ENCODE results near the gene ITCH. TPM values are rescaled to one million over a fixed set of nuclear protein-coding genes. Genes with fewer than 3 reads are reported as not detected.

The ITCH gene
- total and polyA plus RNA-seq, 9 of the 15 experiments (the other 6 are each of a cell fraction or from before 2014, with no cell fraction given): 7.5 to 53.0 (median 22.9) TPM

GRCh38 chr20:34549929-34550305 is 186.8 kb downstream of the ITCH start:
- BruUV-seq (replicated peaks): no TSS peak
- CTCF ChIA-PET (ENCODE audit: low intra/inter-chr PET ratio): no interaction called here

More at GRCh38 chr20:34549929-34550305, 186.8 kb downstream of the ITCH start:
- ATAC-seq: no peak
- Histone ChIP-seq H3K27me3 (ENCODE audit: control insufficient read depth in 2 of 2, insufficient read depth in 2 of 2, low read length in 2 of 2) (no peaks in the 10 kb centered on the region; a peak in 1 of 5 replicates), H3K27ac (ENCODE audit: extremely low read depth, low read depth, low read length) (no peak overlapping the region), H3K36me3 (ENCODE audit: control insufficient read depth, insufficient read depth, low read length) (no peaks in the 10 kb centered on the region), H3K79me2 (ENCODE audit: control insufficient read depth, insufficient read depth, low read length) (no peaks in the 10 kb centered on the region), H2AFZ (ENCODE audit: low read depth, low read length) (no peak overlapping the region), H3K4me3 (no peak overlapping the region), H3K4me1 (replicated peaks in 1 of 2; ENCODE audit: control insufficient read depth in 2 of 2, insufficient read depth in 2 of 2, low read length in 2 of 2) (peaks cover 10 to 20% of the 10 kb centered on the region in 2 experiments; a peak in 4 of 5 replicates), H4K20me1 (replicated peaks; ENCODE audit: control insufficient read depth, insufficient read depth, low read length) (no peaks in the 10 kb centered on the region), H3K9ac (ENCODE audit: insufficient read depth in 1 of 2, low read depth in 2 of 2, low read length in 2 of 2) (peak overlapping the region in 1 of 2 experiments; percentile 49; a peak in 1 of 4 replicates), H3K4me2 (ENCODE audit: insufficient read depth, low read length) (no peak overlapping the region), H3K9me3 (replicated peaks; ENCODE audit: control insufficient read depth, insufficient read depth, low read depth, low read length) (no peaks in the 10 kb centered on the region), H3K9me1 (ENCODE audit: control insufficient read depth, insufficient read depth, low read length) (peaks cover 10% of the 10 kb centered on the region)
- intact Hi-C loops (cut with micrococcal nuclease) (no loop called here), in situ Hi-C loops (cut with MboI) (no loop called here)
- POLR2A ChIA-PET: no interaction called here
- no peak for DNase-seq (ENCODE audit: extremely low read depth in 1 of 4, low spot score in 3 of 4)
- no peak for FAIRE-seq
- TF ChIP-seq, protein P1, sequence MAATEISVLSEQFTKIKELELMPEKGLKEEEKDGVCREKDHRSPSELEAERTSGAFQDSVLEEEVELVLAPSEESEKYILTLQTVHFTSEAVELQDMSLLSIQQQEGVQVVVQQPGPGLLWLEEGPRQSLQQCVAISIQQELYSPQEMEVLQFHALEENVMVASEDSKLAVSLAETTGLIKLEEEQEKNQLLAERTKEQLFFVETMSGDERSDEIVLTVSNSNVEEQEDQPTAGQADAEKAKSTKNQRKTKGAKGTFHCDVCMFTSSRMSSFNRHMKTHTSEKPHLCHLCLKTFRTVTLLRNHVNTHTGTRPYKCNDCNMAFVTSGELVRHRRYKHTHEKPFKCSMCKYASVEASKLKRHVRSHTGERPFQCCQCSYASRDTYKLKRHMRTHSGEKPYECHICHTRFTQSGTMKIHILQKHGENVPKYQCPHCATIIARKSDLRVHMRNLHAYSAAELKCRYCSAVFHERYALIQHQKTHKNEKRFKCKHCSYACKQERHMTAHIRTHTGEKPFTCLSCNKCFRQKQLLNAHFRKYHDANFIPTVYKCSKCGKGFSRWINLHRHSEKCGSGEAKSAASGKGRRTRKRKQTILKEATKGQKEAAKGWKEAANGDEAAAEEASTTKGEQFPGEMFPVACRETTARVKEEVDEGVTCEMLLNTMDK (IDR thresholded peaks at IDR 0.05; ENCODE audit: borderline replicate concordance, insufficient read depth, low read depth, low read length, poor library complexity, severe bottlenecking): no peak
- TF ChIP-seq OTX1 (CRISPR knock-in tag; IDR thresholded peaks at IDR 0.05): no peak
- TF ChIP-seq ZNF143 (CRISPR knock-in tag; IDR thresholded peaks at IDR 0.05): peak; percentile 3; the same call in 1 of the 2 replicates
- TF ChIP-seq, protein P2, sequence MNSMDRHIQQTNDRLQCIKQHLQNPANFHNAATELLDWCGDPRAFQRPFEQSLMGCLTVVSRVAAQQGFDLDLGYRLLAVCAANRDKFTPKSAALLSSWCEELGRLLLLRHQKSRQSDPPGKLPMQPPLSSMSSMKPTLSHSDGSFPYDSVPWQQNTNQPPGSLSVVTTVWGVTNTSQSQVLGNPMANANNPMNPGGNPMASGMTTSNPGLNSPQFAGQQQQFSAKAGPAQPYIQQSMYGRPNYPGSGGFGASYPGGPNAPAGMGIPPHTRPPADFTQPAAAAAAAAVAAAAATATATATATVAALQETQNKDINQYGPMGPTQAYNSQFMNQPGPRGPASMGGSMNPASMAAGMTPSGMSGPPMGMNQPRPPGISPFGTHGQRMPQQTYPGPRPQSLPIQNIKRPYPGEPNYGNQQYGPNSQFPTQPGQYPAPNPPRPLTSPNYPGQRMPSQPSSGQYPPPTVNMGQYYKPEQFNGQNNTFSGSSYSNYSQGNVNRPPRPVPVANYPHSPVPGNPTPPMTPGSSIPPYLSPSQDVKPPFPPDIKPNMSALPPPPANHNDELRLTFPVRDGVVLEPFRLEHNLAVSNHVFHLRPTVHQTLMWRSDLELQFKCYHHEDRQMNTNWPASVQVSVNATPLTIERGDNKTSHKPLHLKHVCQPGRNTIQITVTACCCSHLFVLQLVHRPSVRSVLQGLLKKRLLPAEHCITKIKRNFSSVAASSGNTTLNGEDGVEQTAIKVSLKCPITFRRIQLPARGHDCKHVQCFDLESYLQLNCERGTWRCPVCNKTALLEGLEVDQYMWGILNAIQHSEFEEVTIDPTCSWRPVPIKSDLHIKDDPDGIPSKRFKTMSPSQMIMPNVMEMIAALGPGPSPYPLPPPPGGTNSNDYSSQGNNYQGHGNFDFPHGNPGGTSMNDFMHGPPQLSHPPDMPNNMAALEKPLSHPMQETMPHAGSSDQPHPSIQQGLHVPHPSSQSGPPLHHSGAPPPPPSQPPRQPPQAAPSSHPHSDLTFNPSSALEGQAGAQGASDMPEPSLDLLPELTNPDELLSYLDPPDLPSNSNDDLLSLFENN (IDR thresholded peaks at IDR 0.05; ENCODE audit: low read depth in 2 of 2, low read length in 2 of 2): no peak
- 81% methylated on average over 13 of the region's 13 CpGs for WGBS (ENCODE audit: insufficient coverage, low coverage, missing lambda C conversion rate)
